Activated T-helper 9 cell treated with anti-CD3 and anti-CD28 coated beads, Interleukin-2, amount 50 U/mL, for 16 hours (primary cell): ENCODE data around the gene TMEM89.

ENCODE experiments used
- DNase-seq: peaks from one replicate; pipeline ENCODE4 v3.0.0-alpha.2; 2020; ENCODE audit warnings: low read depth

TMEM89 gene

DNA sequence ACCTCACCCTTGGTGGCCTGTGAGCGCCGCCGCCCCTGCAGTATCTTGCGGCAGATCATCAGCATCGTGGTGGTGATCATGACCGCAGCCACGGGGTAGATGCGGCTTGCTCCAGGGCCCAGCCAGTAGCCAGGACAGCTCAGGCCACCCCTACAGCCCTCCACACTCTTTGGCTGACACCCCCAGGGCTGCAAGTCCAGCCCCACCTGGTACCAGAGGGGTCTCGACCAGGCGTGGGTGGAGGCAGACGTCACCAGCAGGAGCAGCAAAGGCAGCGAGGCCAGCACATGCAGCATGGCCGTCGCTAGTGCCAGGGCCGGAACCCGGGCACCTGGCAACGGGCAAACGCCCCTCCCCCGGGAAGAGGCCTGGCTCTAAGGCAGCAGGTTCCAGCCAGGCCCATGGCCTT lies at the start of gene TMEM89:
Gene TMEM89, minus strand, starts transcription at position 309 of the 409 bp plus-strand sequence. Its CDS starts 13 bp downstream, at position 296.
- DNase-seq = no peak

GRCh38 chr3:48664929-48665328 lies 43.4 kb upstream of the TMEM89 start:
- DNase-seq = no peak

GRCh38 chr3:48664313-48664644 lies 42.7 kb upstream of the TMEM89 start:
- no peak for DNase-seq

GRCh38 chr3:48663489-48664312 lies 42.1 kb upstream of the TMEM89 start:
- peak; percentile 75 for DNase-seq

GRCh38 chr3:48662753-48663488 lies 41.4 kb upstream of the TMEM89 start, which contains the start of gene CELSR3:
Gene CELSR3 (minus strand): TSS chr3:48662886. CDS start chr3:48662634, 252 bp downstream.
- DNase-seq = peak; percentile 44

- DNase-seq = no peak
Observed at GRCh38 chr3:48662145-48662752, 40.7 kb upstream of the TMEM89 start.

DNA sequence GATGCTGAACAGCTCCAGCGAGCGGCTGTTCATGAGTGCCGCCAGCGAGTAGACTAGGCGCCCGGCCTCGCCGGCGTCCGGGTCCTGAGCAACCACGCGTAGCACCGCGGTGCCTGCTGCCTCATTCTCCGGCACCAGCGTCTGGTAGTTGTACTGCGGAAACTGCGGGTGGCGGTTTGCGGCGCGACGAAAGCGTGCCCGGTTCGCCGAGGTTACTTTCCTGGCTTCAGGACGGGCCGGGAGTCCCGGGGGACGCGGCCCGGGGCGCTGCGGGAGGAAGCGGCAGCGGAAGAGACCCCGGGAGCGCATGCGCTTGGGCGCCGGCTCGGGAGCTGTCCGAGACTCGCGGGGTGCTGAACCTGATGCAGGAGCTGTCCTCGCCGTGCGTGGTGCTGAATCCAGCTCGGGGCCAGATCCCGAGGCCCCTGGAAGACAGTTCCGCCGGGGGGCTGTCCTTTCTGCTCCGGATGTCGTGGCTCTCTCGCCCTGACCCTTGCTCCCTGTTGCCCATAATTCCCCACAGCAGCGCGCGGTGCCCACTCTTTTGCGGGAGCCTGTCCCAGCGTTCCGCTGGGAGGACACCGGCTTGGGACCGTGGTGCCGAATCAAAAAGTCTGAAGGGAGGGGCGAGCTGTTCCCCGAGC lies 40.1 kb upstream of the TMEM89 start:
- DNase-seq = peak; percentile 61

- DNase-seq = no peak
Observed at GRCh38 chr3:48660800-48661400, 39.3 kb upstream of the TMEM89 start.

DNA sequence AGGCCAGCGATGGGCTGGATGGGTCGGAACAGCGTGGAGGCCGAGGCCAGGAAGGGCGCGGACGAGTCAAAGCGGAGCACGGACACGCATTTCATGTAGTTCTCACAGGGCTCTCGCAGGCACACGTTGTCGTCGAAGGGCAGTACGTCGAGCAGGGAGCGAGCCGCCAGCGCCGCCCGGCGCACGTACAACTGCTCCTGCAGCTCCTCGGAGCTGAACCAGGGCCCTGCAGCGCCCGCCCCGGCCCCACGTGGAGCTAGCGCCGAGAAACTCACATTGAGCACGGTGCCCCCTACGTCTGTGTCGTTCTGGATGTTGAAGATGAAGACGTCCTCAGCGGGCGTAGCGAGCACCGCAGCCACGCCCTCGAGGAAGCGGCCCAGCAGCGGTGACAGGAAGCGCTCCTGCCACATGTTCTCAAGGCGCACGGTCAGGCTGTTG lies 35.3 kb upstream of the TMEM89 start:
- no peak for DNase-seq

- peak; percentile 77 for DNase-seq
Observed at GRCh38 chr3:48656061-48656840, 34.7 kb upstream of the TMEM89 start.

DNA sequence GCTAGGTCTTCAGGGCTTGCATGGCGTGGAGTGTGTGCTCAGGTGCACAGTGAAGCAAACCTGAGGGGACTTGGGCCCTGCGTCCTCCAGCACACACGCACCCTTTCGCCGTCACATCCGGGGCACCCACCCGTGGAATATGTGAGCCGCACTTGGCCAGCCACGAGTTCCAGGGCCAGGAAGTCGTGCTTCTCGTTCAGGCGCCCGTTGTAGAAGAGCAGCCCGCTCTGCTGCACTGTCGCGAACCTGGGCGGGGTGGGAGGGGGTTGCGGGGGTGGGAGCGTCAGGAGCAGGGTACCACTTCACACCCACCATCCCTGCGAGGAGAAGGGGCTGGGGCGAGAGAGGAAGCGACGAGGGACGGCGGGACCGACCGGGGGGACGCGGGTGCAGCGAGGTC lies 34.0 kb upstream of the TMEM89 start:
- peak; percentile 36 for DNase-seq

GRCh38 chr3:48655063-48655462 lies 33.5 kb upstream of the TMEM89 start:
- no peak for DNase-seq

DNA sequence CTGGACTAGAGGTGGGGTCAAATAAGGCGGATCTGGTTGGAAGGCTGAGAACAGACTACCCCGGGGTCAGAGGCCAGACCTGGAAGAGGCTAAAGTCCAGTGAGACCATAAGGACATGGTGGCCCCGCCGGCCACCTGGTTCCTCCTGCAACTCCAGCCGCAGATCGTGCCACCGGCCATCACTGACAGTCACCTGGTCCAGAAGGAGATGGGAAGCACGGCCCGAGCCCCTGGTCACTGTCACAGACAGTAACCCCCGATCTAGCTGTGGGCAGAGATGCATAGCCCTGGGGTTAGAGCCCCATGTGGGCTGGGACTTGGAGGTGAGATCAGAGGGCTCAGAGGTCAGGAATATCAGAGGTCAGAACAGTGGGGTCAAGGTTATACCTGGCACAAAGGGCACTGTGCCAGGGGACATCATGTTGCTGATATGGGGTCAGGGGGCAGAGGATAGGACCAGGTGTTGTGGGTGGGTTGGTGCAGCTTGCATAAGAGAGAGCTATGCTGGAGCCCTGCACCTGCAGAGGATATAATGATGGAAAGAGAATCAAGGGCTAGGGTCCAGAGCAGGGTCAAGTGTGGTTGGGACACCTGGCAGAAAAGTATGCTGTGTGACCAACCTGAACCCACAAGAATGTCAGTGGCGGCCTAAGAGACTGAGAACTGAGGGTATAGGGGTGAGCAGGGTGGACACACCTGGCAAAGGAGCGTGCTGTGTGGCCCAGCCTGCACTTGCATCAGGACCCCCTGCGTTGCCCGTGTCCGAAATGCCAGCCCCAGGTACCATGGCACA lies 31.6 kb upstream of the TMEM89 start:
- DNase-seq = no peak

DNA sequence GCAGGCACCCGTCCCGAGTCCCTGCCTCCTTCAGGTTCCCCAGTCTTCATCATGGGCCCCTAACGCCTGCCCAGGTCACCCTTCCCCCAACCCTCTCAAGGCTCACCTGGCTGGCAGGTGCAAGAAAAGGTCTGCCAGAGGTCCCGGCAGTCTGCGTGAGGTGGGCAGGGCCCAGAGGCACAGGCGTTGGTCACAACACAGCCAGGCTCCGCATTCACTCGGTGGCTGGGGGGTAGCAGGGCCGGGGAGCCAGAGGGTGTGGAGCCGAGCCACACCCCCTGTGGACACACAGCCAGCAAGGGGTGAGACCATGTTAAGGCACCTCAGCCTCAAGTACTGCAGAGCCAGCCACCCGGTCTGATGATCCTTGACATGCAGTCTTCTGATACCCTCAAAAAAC lies 30.2 kb upstream of the TMEM89 start:
- no peak for DNase-seq

DNA sequence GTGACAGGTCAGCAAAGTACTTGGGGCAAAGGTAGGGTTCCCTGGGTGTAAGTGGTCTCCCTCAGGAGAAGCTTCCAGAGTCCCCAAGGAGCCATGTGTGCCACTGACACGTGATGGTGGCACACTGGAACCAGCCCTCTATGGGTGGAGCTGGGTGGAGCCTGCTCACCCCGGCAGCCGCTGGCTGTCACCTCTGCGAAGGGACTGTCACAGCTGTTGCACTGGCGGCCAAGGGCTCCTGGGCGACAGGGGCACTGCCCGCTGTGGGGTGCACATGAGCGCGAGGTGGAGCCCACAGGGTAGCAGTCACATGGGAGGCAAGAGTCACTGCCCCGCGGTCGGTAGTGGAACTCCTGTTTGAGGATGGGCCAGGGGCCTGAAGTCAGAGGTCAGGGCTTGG lies 29.2 kb upstream of the TMEM89 start:
- DNase-seq = no peak

DNA sequence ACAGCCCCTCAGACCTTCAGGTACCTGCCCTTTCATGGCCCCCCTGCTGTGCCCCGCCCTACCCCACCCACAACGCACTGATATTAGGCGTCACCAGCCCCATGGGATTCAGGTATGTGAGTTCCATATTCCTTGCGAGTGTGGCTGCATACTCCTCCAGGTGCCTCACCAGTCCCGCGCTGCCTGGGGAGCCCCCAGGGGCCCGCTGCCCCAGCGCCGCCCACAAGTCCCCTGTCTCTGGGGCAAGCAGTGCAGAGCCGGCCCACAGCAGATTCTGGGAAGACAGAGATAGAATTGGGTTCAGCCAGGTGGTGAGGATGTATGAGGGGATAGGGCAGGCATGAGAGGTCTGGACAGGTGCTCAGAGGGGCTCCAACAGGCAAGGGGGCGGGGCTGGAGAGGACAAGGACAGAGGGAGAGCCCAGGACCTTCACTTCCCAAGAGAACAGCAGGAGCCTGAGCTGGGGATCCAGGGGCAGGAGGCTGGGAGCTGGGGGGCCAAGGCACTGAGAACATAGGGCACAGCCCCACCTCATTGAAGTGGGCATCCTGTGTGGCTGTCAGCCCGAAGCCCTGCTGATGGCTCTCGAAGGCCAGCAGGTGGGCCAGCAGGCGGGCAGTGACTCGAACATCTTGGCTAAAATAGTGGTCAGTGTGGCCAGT lies 26.8 kb upstream of the TMEM89 start:
- no peak for DNase-seq

DNA sequence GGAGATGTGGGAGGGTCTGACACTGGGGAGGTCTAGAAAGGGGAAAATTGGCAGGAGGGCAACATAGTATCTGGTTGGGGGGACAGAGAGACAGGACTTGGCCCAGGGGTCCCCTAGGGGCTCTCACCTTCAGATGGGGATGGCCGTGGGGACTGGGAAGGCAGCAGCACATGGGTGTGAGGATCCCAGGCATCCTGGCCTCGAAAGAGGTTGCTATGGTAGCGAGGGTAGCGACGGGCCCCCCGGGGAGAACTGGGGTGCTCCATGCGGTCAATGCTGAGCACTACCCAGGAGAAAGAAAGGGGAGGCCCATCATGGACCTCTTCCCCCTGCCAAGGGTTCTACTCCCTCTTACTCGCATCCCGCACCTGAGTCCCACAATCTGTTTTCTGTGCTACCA lies 26.1 kb upstream of the TMEM89 start:
- DNase-seq = no peak

- DNase-seq = no peak
Observed at GRCh38 chr3:48644898-48645760, 23.6 kb upstream of the TMEM89 start.

DNA sequence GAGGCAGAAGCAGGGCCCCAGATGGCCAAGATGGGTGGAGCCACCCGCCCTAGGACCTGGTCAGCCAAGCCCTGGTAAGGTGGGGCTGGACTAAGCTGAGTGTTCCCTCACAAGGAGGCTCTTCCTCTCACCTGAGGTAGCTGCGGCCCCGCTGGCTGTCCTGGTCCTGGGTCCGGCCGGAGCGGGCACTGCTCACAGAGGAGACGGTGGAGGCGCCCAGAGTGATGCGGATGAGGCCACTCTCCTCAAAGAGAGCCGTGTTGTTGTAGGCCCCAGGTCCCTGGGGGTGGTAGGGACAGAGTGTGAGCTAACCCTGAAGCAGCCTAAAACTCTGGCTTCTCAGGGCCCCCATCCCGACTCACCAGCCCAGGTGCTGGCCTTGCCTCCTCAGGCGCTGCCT lies 21.0 kb upstream of the TMEM89 start:
- DNase-seq = no peak
